Tibial artery (tissue), 4 donors: ENCODE measurements around the gene ALDH9A1.

Experiments
- DNase-seq, 2 donors: peaks; one replicate each; pipeline ENCODE4 v3.0.0-alpha.2; 2019
- H3K27ac ChIP-seq, 2 donors: fragments of 200-600 bp; sonication (generic) in 1 of 2; 1 replicate in 1 of 2; 2 replicates in 1 of 2; pipeline ENCODE4 v1.5.1; 2018 to 2019; ENCODE audit warnings: mild to moderate bottlenecking in 1 of 2
- H3K27me3 ChIP-seq, 2 donors: fragments of 200-600 bp; sonication (generic) in 1 of 2; one replicate each; pipeline versions ENCODE4 v1.5.1 to v1.6.0; 2016 to 2019
- H3K36me3 ChIP-seq, 3 donors: fragments of 200-600 bp; sonication (generic) in 2 of 3; one replicate each; pipeline ENCODE4 v1.5.1; 2016 to 2019; ENCODE audit warnings: mild to moderate bottlenecking in 2 of 3
- H3K4me1 ChIP-seq, 4 donors: fragments of 200-600 bp; sonication (generic) in 2 of 4; 1 replicate in 3 of 4; 2 replicates in 1 of 4; pipeline ENCODE4 v1.5.1; 2016 to 2019
- H3K4me3 ChIP-seq, 2 donors: fragments of 200-600 bp; sonication (generic) in 1 of 2; 1 replicate in 1 of 2; 2 replicates in 1 of 2; pipeline ENCODE4 v1.5.1; 2018 to 2019; ENCODE audit warnings: mild to moderate bottlenecking in 2 of 2
- H3K9me3 ChIP-seq, 3 donors: fragments of 200-600 bp; sonication (generic) in 1 of 3; one replicate each; pipeline ENCODE4 v1.5.1; 2016 to 2019
- intact Hi-C: fragments of 100-400 bp; cut with DNase I; formaldehyde crosslinking; loops from one replicate; pipeline ENCODE4 v1.15.0; 2023; ENCODE audit warnings: low total_unique reads
- TF ChIP-seq, protein P1 (sequence below), 2 experiments: fragments of 200-600 bp in 1 of 2; fragments of 450-650 bp in 1 of 2; IDR thresholded peaks; one replicate each; pipeline ENCODE4 v1.5.1; 2017 to 2019; ENCODE audit warnings: antibody characterized with exemption in 2 of 2, mild to moderate bottlenecking in 1 of 2, moderate library complexity in 1 of 2

The ALDH9A1 gene

DNA sequence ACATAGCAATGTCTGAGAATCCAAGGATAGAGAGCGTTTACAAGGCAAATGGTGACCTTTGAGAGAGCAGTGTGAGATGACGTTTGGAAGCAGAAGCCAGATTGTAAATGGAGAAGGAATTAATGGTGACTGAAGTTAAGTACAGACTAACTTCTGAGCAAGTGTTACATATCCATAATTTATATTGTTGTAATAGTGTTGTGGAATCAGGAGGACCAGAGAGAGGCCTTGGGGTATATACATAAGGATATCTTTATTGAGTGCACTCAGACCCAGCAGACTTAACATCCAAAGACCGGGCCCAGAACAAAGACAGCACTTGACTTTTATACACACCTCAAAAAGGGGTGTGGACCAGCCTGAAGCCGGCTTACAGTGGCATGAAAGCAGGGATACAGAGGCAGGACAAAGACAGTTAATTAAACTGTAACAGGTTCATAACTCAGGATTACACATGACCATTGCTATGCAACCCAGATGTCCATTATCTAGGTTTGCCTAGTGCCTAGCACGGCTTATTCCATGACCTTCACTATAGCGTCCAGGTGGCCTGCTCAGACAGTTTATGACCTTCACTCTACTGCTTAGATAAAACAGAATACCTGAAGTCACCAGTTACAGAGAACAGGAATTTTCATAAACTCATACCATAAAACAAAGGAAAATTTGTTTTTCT, 70.1 kb downstream of the ALDH9A1 start:
- H3K27ac ChIP-seq = no peak overlapping the region
- DNase-seq = no peak

DNA sequence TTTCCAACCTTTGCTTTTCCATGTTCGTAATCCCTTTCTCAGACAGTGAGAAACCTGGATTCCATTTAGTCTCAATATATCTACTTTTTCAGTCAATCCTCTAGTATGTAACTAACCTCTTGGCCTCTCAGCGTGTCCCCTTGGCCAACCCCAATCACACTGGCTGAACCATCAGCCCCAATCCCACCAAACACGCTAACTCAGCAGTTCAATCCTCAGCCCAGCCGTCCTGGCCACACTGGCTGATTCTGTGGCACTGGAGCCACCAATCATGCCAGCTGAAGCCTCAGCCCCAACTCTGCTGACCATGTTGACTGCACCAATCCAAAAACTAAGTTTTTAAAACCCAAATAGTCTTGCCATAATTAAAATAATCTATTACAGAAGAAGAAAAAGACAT, 73.9 kb downstream of the ALDH9A1 start:
- H3K27ac ChIP-seq = no peak overlapping the region
- intact Hi-C loops = no loop called here
- H3K4me3 ChIP-seq = no peak overlapping the region
- DNase-seq = no peak
- H3K9me3 ChIP-seq = no peaks in the 10 kb centered on the region
- TF ChIP-seq, protein P1, sequence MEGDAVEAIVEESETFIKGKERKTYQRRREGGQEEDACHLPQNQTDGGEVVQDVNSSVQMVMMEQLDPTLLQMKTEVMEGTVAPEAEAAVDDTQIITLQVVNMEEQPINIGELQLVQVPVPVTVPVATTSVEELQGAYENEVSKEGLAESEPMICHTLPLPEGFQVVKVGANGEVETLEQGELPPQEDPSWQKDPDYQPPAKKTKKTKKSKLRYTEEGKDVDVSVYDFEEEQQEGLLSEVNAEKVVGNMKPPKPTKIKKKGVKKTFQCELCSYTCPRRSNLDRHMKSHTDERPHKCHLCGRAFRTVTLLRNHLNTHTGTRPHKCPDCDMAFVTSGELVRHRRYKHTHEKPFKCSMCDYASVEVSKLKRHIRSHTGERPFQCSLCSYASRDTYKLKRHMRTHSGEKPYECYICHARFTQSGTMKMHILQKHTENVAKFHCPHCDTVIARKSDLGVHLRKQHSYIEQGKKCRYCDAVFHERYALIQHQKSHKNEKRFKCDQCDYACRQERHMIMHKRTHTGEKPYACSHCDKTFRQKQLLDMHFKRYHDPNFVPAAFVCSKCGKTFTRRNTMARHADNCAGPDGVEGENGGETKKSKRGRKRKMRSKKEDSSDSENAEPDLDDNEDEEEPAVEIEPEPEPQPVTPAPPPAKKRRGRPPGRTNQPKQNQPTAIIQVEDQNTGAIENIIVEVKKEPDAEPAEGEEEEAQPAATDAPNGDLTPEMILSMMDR (IDR thresholded peaks at IDR 0.05) = no peak
- H3K27me3 ChIP-seq = no peaks in the 10 kb centered on the region
- no peaks in the 10 kb centered on the region for H3K4me1 ChIP-seq
- H3K36me3 ChIP-seq = no peaks in the 10 kb centered on the region

More for the DNA sequence above, 70.1 kb downstream of the ALDH9A1 start:
- Histone ChIP-seq H3K4me1 (peaks cover 0 to 13% (median 10%) of the 10 kb centered on the region in 4 donors), H3K9me3 (no peaks in the 10 kb centered on the region), H3K36me3 (no peaks in the 10 kb centered on the region), H3K4me3 (no peak overlapping the region), H3K27me3 (no peaks in the 10 kb centered on the region)
- intact Hi-C loops = no loop called here
- TF ChIP-seq, protein P1 (IDR thresholded peaks at IDR 0.05) = no peak

DNA sequence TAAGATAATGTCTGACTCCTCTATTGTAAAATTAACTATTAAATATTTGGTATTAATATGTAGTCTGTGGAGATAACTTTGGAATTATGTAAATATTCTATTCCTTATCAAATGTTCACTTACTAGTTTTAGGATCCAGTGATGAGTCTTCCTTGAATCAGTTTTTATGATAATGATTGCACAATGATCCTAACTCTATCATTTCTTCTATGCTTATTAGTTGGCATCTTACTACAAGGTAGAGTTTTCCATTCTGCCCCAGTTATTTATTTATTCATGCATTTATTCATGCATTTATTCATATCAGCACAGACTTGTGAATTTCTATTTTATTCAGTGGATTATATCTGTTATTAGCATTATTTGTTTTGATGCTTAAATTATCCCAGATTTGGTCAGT, 74.7 kb downstream of the ALDH9A1 start:
- TF ChIP-seq, protein P1 (IDR thresholded peaks at IDR 0.05) = no peak
- Histone ChIP-seq H3K4me1 (no peaks in the 10 kb centered on the region), H3K9me3 (no peaks in the 10 kb centered on the region), H3K4me3 (no peak overlapping the region), H3K27ac (no peak overlapping the region), H3K36me3 (no peaks in the 10 kb centered on the region), H3K27me3 (no peaks in the 10 kb centered on the region)
- no peak for DNase-seq
- intact Hi-C loops = no loop called here

DNA sequence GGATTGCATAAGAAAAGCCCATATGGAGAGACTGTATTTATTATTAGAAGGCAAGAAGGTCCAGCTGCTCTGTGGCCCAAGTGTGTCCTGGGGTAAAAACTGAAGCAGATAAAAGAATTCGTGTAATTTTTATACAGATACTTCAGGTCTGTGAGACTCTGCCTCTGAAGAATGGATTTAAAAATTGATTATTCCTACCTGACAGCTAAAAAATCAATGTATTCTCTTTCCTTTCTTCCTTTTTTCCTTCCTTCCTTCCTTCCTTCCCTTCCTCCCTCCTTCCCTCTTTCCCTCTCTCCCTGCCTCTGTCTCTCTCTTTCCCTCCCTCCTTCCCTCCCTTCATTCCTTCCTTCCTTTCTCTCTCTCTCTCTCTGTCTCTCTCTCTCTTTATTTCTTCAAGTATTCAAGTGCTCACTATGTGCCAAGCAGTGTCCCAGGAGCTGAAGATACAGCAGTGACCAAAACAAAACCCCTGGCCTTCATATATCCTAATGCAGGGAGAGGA, 78.7 kb downstream of the ALDH9A1 start:
- Histone ChIP-seq H3K4me1 (no peaks in the 10 kb centered on the region), H3K9me3 (no peaks in the 10 kb centered on the region), H3K4me3 (no peak overlapping the region), H3K27me3 (peaks cover 0 to 3% of the 10 kb centered on the region in 2 donors), H3K36me3 (no peaks in the 10 kb centered on the region), H3K27ac (no peak overlapping the region)
- TF ChIP-seq, protein P1 (IDR thresholded peaks at IDR 0.05) = no peak
- DNase-seq = no peak
- intact Hi-C loops = no loop called here

DNA sequence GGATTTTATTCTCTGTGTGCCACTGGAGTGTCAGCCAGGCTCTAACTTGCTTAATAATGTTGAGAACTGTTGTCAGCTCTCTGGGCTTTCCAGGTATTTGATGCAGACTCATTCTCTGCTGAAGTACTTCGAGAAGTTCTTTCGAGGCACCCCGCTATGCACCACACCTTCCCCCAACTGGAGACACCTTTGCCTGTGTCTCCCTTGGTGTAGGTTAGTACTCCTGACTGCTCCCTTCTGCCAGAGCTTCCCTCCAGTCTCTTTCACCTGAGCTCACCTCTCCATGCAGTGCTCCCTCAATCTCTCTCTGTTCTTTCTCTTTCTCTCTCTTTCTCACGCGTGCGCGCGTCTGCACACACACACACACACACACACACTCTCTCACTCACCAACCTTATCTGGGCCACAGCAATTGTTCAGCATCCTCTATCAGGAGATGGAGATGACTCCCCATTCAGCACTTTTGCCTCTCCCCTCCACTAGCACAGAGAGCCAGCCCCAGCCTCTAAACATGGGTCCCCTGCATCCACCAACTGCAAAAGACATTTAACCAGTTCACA, 81.3 kb downstream of the ALDH9A1 start:
- Histone ChIP-seq H3K4me3 (no peak overlapping the region), H3K9me3 (peaks cover 0 to 4% (median 0%) of the 10 kb centered on the region in 3 donors), H3K27ac (no peak overlapping the region), H3K36me3 (no peaks in the 10 kb centered on the region), H3K27me3 (peaks cover 0 to 3% of the 10 kb centered on the region in 2 donors), H3K4me1 (no peaks in the 10 kb centered on the region)
- intact Hi-C loops = no loop called here
- TF ChIP-seq, protein P1 (IDR thresholded peaks at IDR 0.05) = no peak
- no peak for DNase-seq
